ENCODE measurements around the gene KLRC3. TPM values are rescaled to one million over a fixed set of nuclear protein-coding genes. Genes with fewer than 3 reads are reported as not detected.
A peak's percentile ranks its signal among the peaks of the same experiment; 100 is the strongest.
"Not testable (repeated sequence)": the region's sequence is repeated elsewhere in the genome, so short reads cannot be mapped to it uniquely, and the experiment has no call there.

The KLRC3 gene
- total RNA-seq, 2 experiments from 2014 or later: not detected

- CTCF ChIA-PET: no interaction called here
- POLR2A ChIA-PET: no interaction called here
- Mint-ChIP-seq H3K4me3 (no peak overlapping the region), H3K4me1 (peaks cover 2% of the 10 kb centered on the region), H3K27ac (no peak overlapping the region), H3K27me3 (peaks cover 13% of the 10 kb centered on the region), H3K36me3 (ENCODE audit: low read depth) (no peaks in the 10 kb centered on the region), H3K9me3 (ENCODE audit: low read depth) (no peaks in the 10 kb centered on the region)
- intact Hi-C loops (cut with DNase I, micrococcal nuclease): no loop called here
- DNase-seq (no peak), ATAC-seq (no peak)
Measured at GRCh38 chr12:10397296-10397695, 23.1 kb downstream of the KLRC3 start.

- H3K4me1 Mint-ChIP-seq; intact Hi-C loops (cut with DNase I, micrococcal nuclease); ATAC-seq; H3K4me3 Mint-ChIP-seq; POLR2A ChIA-PET; H3K36me3 Mint-ChIP-seq (ENCODE audit: low read depth); H3K9me3 Mint-ChIP-seq (ENCODE audit: low read depth); H3K27ac Mint-ChIP-seq; DNase-seq; CTCF ChIA-PET: not testable (repeated sequence)
- H3K27me3 Mint-ChIP-seq: peaks cover 13% of the 10 kb centered on the region
Measured at GRCh38 chr12:10396176-10396575, 24.2 kb downstream of the KLRC3 start.

- Mint-ChIP-seq H3K4me1 (peaks cover 2% of the 10 kb centered on the region), H3K36me3 (ENCODE audit: low read depth) (no peaks in the 10 kb centered on the region), H3K27ac (no peak overlapping the region), H3K9me3 (ENCODE audit: low read depth) (no peaks in the 10 kb centered on the region), H3K27me3 (peaks cover 11% of the 10 kb centered on the region), H3K4me3 (no peak overlapping the region)
- intact Hi-C loops (cut with DNase I, micrococcal nuclease): no loop called here
- ATAC-seq: peak; percentile 16
- no peak for DNase-seq
- ChIA-PET POLR2A (no interaction called here), CTCF (interaction anchor here (0.6 kb wide), 1 partner anchor 355 kb away, joined by 3 read pairs; no protein-coding TSS in a partner anchor)
Measured at GRCh38 chr12:10395390-10395998, 24.9 kb downstream of the KLRC3 start.

DNA sequence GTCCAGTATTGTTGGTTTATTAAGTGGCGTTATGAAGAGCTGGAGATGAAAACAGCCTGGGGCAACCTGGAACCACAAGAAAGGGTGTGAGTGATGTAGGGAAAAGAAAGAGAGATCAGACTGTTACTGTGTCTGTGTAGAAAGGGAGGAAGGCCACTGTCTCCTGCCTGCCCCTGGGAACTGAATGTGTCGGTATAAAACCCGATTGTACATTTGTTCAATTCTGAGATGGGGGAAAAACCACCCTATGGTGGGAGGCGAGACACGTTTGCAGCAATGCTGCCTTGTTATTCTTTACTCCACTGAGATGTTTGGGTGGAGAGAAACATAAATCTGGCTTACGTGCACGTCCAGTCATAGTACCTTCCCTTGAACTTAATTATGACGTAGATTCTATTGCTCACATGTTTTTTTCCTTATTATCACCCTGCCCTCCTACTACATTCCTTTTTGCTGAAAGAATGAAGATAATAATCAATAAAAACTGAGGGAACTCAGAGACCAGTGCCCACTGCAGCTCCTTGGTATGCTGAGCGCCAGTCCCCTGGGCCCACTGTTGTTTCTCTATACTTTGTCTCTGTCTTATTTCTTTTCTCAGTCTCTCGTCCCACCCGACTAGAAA lies 25.8 kb downstream of the KLRC3 start:
- intact Hi-C loops (cut with DNase I, micrococcal nuclease); H3K27ac Mint-ChIP-seq; ATAC-seq; H3K36me3 Mint-ChIP-seq (ENCODE audit: low read depth); POLR2A ChIA-PET; H3K9me3 Mint-ChIP-seq (ENCODE audit: low read depth); H3K4me1 Mint-ChIP-seq; H3K4me3 Mint-ChIP-seq; DNase-seq: not testable (repeated sequence)
- peaks cover 12% of the 10 kb centered on the region for H3K27me3 Mint-ChIP-seq
- CTCF ChIA-PET: interaction anchor here (0.6 kb wide), 1 partner anchor 157 kb away, joined by 3 read pairs; no protein-coding TSS in a partner anchor

GRCh38 chr12:10393291-10393690 lies 27.1 kb downstream of the KLRC3 start:
- ChIA-PET POLR2A (no interaction called here), CTCF (no interaction called here)
- H3K36me3 Mint-ChIP-seq (ENCODE audit: low read depth): no peaks in the 10 kb centered on the region
- intact Hi-C loops (cut with DNase I, micrococcal nuclease): no loop called here
- no peak overlapping the region for H3K4me3 Mint-ChIP-seq
- no peak for ATAC-seq
- DNase-seq: no peak
- no peaks in the 10 kb centered on the region for H3K9me3 Mint-ChIP-seq (ENCODE audit: low read depth)
- peaks cover 13% of the 10 kb centered on the region for H3K27me3 Mint-ChIP-seq
- peaks cover 6% of the 10 kb centered on the region for H3K4me1 Mint-ChIP-seq
- H3K27ac Mint-ChIP-seq: no peak overlapping the region

DNA sequence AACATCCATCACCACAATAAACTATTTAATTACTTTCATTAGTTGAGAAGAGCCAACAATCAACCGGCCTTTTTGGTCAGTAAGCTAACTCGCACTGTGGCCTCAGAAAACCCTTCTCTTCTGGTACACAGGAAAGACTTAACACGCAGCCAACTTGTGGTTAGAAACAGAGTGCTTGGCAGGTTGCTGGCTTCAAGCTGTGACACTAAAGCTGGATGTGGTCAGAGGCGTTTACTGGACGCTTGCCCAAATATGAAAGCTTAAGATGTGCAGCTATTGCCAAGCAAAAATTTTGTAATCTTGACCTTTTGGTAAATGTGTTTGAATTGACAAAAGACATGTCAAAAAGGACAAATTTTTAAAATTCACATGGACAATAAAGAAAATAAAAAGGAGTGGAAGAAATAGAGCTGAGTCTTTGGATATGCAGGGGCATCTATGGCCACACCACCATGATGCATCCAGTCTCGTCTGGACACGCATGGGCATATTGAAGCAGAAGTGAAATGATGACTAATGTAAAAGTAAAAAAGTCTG lies 27.9 kb downstream of the KLRC3 start:
- CTCF ChIA-PET: interaction anchor here (0.5 kb wide), 1 partner anchor 1931 kb away, joined by 3 read pairs; no protein-coding TSS in a partner anchor
- Mint-ChIP-seq H3K4me3 (no peak overlapping the region), H3K36me3 (ENCODE audit: low read depth) (no peaks in the 10 kb centered on the region), H3K27ac (no peak overlapping the region), H3K4me1 (peaks cover 6% of the 10 kb centered on the region), H3K9me3 (ENCODE audit: low read depth) (no peaks in the 10 kb centered on the region), H3K27me3 (peaks cover 10% of the 10 kb centered on the region)
- no peak for ATAC-seq
- POLR2A ChIA-PET: no interaction called here
- DNase-seq: no peak
- intact Hi-C loops (cut with DNase I, micrococcal nuclease): no loop called here

DNA sequence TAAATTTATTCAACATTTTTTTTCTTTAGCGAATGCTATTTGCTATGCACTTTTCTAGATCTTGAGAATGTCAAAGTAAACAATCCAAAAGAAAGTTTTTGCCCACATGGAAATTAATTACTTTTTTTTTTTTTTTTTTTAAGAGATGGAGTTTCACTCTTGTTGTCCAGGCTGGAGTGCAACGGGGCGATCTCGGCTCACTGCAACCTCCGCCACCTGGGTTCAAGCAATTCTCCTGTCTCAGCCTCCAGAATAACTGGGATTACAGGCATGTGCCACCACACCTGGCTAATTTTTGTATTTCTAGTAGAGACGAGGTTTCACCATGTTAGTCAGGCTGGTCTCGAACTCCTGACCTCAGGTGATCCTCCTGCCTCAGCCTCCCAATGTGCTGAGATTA lies 29.4 kb downstream of the KLRC3 start:
- DNase-seq; H3K4me3 Mint-ChIP-seq; POLR2A ChIA-PET; ATAC-seq; H3K4me1 Mint-ChIP-seq; H3K27ac Mint-ChIP-seq; H3K9me3 Mint-ChIP-seq (ENCODE audit: low read depth); intact Hi-C loops (cut with DNase I, micrococcal nuclease); H3K36me3 Mint-ChIP-seq (ENCODE audit: low read depth): not testable (repeated sequence)
- peaks cover 10% of the 10 kb centered on the region for H3K27me3 Mint-ChIP-seq
- CTCF ChIA-PET: interaction anchor here (1.1 kb wide), 1 partner anchor 24 kb away, joined by 4 read pairs; no protein-coding TSS in a partner anchor

DNA sequence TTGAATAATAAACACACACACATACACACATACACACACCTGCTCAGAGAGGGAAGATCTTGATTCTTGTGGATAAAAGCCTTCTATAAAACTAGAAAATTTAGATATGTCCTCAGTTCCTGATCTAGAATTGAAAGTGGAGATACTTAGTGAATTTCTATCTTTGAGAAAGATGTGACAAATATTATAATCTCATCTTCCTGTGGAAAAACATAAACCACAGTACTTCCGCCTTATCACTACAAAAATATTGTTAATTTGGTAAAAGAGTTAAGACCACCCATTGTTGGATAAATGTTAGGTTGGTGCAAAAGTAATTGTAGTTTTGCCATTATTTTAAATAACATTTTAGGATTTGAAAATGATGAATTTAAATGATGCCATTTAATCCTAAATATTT lies 30.5 kb downstream of the KLRC3 start, which contains the start of gene KLRK1:
Gene KLRK1 (minus strand): TSS at position 138 of the 400 bp plus-strand sequence. CDS start 1,231 bp downstream, outside the sequence.
- ATAC-seq (no peak), DNase-seq (no peak)
- CTCF ChIA-PET: no interaction called here
- H3K4me3 Mint-ChIP-seq: no peak within 1 kb of the TSS
- no peaks in the 10 kb centered on the region for H3K36me3 Mint-ChIP-seq (ENCODE audit: low read depth)
- peaks cover 6% of the 10 kb centered on the region for H3K4me1 Mint-ChIP-seq
- H3K9me3 Mint-ChIP-seq (ENCODE audit: low read depth): no peaks in the 10 kb centered on the region
- POLR2A ChIA-PET: no interaction called here
- intact Hi-C loops (cut with DNase I, micrococcal nuclease): no loop called here
- H3K27ac Mint-ChIP-seq: no peak within 1 kb of the TSS
- H3K27me3 Mint-ChIP-seq: peaks cover 12% of the 10 kb centered on the region

DNA sequence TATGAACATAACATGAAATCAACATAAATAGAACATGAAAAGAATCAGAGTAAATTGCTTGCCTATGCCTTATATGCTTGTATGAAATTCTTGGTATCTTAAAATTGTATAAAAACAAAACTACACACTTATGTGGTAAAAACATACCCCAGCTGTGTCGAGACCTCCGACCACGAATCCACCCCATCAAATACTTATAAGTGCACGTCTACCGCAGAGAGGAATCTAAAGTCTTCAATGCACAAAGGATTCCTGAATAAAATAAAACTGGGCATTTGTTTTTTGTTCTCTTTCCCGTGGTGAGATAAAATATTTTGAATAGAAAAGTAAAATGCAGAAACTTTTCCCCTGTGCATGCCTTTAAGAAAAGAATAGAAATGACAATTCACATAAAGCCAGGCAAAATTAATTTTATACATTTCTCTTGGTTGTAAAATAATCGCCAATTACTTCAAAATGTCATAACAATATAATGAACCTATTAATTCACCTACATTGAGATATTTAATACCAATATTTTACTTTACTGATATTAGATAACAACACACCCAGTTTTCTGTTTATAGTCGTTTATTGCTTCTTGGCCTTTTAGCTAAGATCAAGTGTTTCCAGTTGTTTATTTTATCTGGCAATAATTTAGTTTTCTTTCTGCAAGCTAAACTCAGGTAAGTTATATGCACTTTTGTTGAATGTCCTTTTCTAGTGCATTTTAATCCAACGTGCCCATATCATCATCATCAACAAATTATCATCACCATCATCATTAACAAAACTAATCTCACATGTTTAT lies 31.6 kb downstream of the KLRC3 start:
- DNase-seq (no peak), ATAC-seq (no peak)
- Mint-ChIP-seq H3K4me3 (no peak overlapping the region), H3K4me1 (peaks cover 4% of the 10 kb centered on the region), H3K27ac (no peak overlapping the region), H3K36me3 (ENCODE audit: low read depth) (no peaks in the 10 kb centered on the region), H3K9me3 (ENCODE audit: low read depth) (no peaks in the 10 kb centered on the region), H3K27me3 (peaks cover 14% of the 10 kb centered on the region)
- intact Hi-C loops (cut with DNase I, micrococcal nuclease): no loop called here
- CTCF ChIA-PET: no interaction called here
- POLR2A ChIA-PET: interaction anchor here (0.6 kb wide), 1 partner anchor 279 kb away, joined by 4 read pairs; no protein-coding TSS in a partner anchor

GRCh38 chr12:10387498-10387897 lies 32.9 kb downstream of the KLRC3 start:
- H3K4me1 Mint-ChIP-seq; H3K36me3 Mint-ChIP-seq (ENCODE audit: low read depth); POLR2A ChIA-PET; ATAC-seq; CTCF ChIA-PET; H3K27ac Mint-ChIP-seq; H3K9me3 Mint-ChIP-seq (ENCODE audit: low read depth); intact Hi-C loops (cut with DNase I, micrococcal nuclease); DNase-seq; H3K4me3 Mint-ChIP-seq: not testable (repeated sequence)
- H3K27me3 Mint-ChIP-seq: peaks cover 12% of the 10 kb centered on the region

DNA sequence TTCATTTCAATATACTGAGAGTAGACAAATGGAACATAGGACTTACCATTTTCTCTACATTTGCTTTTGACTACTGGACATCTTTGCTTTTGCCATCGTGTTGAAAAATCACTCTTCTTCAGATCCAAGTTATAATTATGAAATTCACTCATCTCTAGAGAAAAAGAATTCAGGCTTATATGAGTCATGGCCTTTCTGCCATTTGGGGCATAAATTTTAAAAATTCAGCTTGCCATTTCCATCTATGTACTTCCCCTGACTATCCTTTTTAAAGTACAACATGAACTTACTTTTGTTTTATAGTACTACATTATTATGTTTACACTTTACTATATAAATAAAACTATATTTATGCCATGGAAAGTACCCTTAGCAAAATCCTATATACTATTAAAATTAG lies 33.5 kb downstream of the KLRC3 start:
- intact Hi-C loops (cut with DNase I, micrococcal nuclease): no loop called here
- Mint-ChIP-seq H3K4me3 (no peak overlapping the region), H3K36me3 (ENCODE audit: low read depth) (no peaks in the 10 kb centered on the region), H3K9me3 (ENCODE audit: low read depth) (no peaks in the 10 kb centered on the region), H3K27ac (no peak overlapping the region), H3K4me1 (peaks cover 4% of the 10 kb centered on the region), H3K27me3 (peaks cover 12% of the 10 kb centered on the region)
- ATAC-seq (no peak), DNase-seq (no peak)
- POLR2A ChIA-PET: no interaction called here
- CTCF ChIA-PET: no interaction called here
